Activated T-helper 1 cell treated with anti-CD3 and anti-CD28 coated beads, Interleukin-2, amount 50 U/mL, for 16 hours (primary cell): ENCODE results near the gene STIM2.
"Not testable (repeated sequence)": the region's sequence is repeated elsewhere in the genome, so short reads cannot be mapped to it uniquely, and the experiment has no call there.

Source experiments
- DNase-seq, 2 donors: peaks; one replicate each; pipeline ENCODE4 v3.0.0-alpha.2; 2020; ENCODE audit warnings: low read depth in 1 of 2, low spot score in 1 of 2

The STIM2 gene

GRCh38 chr4:27023366-27023765 is 162.7 kb downstream of the STIM2 start:
- DNase-seq, result no peak

- DNase-seq, result no peak
These were observed 164.2 kb downstream of the STIM2 start for GRCh38 chr4:27024805-27025204.

DNA sequence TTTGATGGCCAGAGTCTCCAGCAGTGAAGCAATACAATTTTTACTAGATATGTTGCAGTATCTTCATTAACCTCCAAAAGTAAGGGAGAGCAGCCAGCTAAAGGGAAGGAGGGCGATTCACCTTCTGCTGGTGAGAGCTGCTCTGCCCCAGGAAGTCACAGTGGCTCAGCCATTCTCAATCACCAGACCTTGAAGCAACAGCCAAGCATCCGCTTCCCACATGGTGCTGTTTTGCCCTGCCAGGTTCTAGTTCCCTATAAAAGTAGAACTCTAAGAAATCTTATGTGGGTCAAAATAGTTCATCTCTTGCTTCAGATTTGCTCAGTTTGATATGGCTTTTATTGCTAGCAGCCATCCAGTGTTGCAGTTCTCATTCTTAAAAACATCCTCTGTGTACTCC is 166.8 kb downstream of the STIM2 start:
- DNase-seq, result no peak

GRCh38 chr4:27035127-27035526 is 174.5 kb downstream of the STIM2 start:
- not testable (repeated sequence) for DNase-seq

DNA sequence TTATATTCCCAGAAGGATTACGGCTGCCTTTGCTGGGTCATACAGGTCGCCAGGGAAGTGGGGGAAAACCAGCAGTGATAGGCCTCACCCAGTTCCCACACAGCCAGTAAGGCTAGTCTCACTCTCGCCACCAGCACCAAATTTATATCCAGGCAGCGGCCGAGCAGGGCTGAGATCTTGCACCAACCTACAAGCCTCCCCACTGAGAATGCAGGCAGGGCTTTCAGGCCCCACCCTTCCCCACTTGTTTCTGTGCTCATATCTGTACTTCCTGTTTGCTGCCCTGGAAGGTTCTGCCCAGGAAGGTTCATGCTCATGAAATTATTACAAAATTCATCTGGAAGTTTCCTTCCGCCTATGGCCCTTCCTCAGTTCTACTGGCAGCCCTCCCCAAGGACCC is 179.7 kb downstream of the STIM2 start:
- no peak for DNase-seq

DNA sequence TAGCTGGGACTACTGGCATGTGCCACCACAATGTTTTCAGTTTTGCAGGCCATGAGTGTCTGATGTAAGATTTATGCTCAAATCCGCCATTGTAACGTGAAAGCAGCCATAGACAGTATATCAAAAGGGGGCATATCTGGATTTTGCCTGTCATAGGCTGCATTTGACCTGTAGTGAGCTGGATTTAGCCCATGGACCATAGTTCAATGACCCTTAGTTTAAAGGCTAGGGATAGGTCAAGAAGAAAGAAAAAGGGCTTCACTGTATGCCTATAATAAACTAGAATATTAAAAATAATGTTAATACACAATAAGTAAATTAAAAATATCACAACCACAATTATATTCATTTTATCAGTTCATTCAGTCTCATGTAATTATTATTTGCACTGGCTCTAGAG is 181.8 kb downstream of the STIM2 start:
- DNase-seq, result no peak

DNA sequence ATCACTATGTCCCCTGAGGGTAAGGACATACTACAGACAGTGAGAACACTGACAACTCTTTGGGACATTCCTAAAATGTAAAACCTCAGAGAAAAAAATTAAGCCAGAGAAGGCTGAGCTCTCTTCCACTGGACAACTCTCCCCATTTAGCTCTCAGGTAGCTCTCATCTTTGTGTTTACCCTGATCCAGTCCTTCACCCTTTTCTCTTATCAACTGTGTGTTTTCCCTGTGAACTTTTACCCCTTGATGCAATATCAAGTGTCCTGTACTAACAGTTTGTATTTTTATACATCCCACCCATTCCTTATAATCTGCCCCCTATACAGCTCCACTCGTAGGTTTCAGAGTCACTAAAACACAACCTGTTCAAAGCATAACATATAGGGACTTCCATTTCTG is 182.6 kb downstream of the STIM2 start:
- DNase-seq, result no peak

GRCh38 chr4:27046851-27047250 is 186.2 kb downstream of the STIM2 start:
- DNase-seq, result no peak

- DNase-seq, result no peak
These were observed 188.0 kb downstream of the STIM2 start for GRCh38 chr4:27048429-27049238.

DNA sequence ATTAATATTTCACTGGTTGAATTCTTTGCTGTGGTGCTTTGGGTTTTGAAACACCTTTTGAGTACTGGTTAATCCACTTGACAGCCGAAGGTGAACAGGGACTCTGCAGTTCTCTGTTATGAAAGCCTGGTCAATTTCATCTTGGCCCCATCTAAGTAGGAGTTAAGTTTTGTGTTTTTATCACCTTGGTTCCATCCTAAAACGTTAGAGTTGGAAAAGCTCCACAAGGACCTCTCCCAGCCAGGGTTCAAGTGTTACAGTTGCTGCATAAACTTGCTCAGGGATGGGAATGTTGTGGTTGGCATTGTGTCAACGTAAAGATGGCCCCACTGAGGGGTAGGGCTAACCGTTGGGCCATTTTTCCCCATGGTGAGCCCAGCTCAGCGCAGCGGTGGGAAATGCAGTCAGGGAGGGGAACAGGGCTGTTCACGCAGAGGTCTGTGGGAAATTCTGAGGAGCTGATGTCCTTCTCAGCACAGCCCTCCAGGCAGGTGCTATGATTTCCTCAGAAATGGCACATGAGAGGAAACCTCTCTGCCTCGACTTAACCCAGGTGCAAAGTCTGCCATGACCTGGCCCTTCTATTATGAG is 188.7 kb downstream of the STIM2 start:
- no peak for DNase-seq

GRCh38 chr4:27050731-27051130 is 190.1 kb downstream of the STIM2 start:
- DNase-seq, result no peak

GRCh38 chr4:27055221-27055760 is 194.7 kb downstream of the STIM2 start:
- no peak for DNase-seq

- DNase-seq, result no peak
These were observed 195.6 kb downstream of the STIM2 start for GRCh38 chr4:27056281-27056680.

DNA sequence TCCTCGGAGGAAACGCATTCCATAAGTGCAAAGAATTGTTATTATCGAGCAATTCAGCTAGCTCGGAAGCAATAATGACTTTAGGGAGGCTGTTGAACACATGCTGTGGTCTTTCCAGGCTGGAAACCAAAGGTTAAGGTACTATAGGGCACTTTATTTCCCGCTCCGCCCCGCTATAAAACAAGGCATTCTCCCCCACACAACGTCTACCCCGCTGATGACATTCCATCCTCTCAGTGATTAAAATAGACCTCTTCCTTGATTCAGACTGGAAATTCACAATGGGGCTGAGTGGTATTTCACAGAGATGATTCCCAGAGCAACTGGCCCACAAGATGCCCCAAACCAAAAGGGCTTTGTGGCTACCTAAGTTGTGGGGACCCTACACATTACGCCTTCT is 196.4 kb downstream of the STIM2 start:
- no peak for DNase-seq

- no peak for DNase-seq
These were observed 197.0 kb downstream of the STIM2 start for GRCh38 chr4:27057662-27058061.

GRCh38 chr4:27058819-27059406 is 198.3 kb downstream of the STIM2 start:
- no peak for DNase-seq

GRCh38 chr4:27059446-27059845 is 198.8 kb downstream of the STIM2 start:
- DNase-seq, result no peak

- no peak for DNase-seq
These were observed 201.6 kb downstream of the STIM2 start for GRCh38 chr4:27062256-27062655.

DNA sequence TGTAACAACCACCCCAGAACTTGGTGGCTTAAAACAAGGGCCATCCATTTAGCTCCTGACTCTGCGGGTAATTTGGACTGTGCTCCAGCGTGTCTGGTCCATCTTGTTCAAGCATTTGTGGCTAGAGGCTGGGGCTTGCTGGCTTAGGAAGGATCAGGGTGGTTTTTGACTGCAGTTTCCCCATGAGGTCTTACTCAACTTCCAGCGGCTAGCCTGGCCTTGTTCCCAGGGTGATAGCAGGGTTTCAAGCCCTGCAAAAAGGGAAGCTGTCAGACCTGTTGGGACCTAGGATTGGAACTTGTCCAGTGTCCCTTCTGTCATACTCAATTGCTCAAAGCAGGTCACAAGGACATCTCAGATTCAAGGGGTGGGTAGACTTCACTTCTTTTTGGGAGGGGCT is 205.9 kb downstream of the STIM2 start:
- DNase-seq, result no peak

DNA sequence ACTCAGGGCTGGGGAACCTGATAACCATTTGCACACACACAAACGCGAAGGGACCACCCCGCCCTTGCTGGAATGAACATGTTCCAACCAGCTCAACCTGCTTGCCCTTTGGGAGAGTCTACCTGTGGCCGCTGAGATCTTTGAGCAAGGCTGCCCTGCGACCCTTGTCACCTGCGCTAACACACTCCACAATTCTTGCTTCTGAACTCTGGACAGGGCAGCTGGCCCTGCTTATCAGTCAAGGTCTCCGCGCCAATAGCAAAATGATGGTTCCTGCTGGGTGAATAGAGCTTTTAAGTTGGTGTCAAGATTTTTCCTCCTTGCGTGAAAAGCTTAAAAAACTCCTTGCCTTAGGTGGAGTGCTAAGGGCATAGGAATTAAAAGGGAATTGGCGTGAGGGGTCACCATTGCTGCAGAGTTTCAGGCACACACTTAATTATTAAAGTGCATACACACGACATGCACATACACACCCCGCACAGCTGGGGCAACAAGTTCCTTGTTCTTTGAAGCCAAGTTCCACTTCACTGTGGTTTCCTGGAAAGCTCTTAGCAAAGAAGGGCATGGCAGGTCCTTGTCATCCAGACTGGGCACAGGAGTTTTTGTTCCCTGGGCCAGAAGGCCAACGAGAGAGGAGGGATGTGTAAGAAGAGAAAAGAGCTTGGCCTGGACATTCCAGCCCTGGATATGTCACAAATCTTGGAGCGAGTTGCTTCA is 207.7 kb downstream of the STIM2 start:
- no peak for DNase-seq
